ENCODE data around the gene OPHN1.

- TF ChIP-seq CTCF (conservative IDR thresholded peaks at IDR 0.05) (no peak), ZFX (IDR thresholded peaks at IDR 0.05) (no peak)
Measured at GRCh38 chrX:68175562-68175961, 257.7 kb downstream of the OPHN1 start.

All from C4-2B (cell line).